Kidney (tissue), 22 donors: Measurements from ENCODE around the gene RNF208. TPM values are rescaled to one million over a fixed set of nuclear protein-coding genes. Genes with fewer than 3 reads are reported as not detected.

ENCODE experiments used
- DNase-seq, 5 donors: peaks; one replicate each; pipeline ENCODE4 v3.0.0-alpha.2; 2013 to 2020
- FAIRE-seq: peaks from 2 replicates; lab custom pipeline; 2012; peaks lifted over from hg19 to GRCh38; lab: Jason Lieb, UNC
- H3K27ac ChIP-seq, 2 donors: one replicate each; pipeline ENCODE4 v1.7.0; 2013; ENCODE audit warnings: low read depth in 2 of 2, low read length in 2 of 2, inconsistent platforms in 1 of 2
- H3K27me3 ChIP-seq: one replicate; pipeline ENCODE4 v1.7.1; 2013; ENCODE audit warnings: low read length, inconsistent platforms; ENCODE audit not compliant: control insufficient read depth, insufficient read depth
- H3K36me3 ChIP-seq, 3 donors: one replicate each; pipeline versions ENCODE4 v1.7.0 to v1.7.1; 2013; ENCODE audit warnings: low read length in 3 of 3, control low read depth in 1 of 3, inconsistent platforms in 1 of 3; ENCODE audit not compliant: insufficient read depth in 3 of 3, control insufficient read depth in 2 of 3
- H3K4me1 ChIP-seq, 3 donors: one replicate each; pipeline versions ENCODE4 v1.7.0 to v1.7.1; 2013; ENCODE audit warnings: low read length in 3 of 3, inconsistent platforms in 1 of 3, low read depth in 1 of 3; ENCODE audit not compliant: control insufficient read depth in 2 of 3, insufficient read depth in 2 of 3
- H3K4me3 ChIP-seq, 3 donors: one replicate each; pipeline versions ENCODE4 v1.7.0 to v1.8.1; 2013; ENCODE audit warnings: low read length in 3 of 3, control low read depth in 1 of 3, inconsistent platforms in 1 of 3
- H3K9ac ChIP-seq, 3 donors: one replicate each; pipeline versions ENCODE4 v1.7.0 to v1.7.1; 2013; ENCODE audit warnings: low read length in 3 of 3, control low read depth in 1 of 3, inconsistent platforms in 1 of 3
- H3K9me3 ChIP-seq, 3 donors: one replicate each; pipeline versions ENCODE4 v1.7.0 to v1.7.1; 2013; ENCODE audit warnings: low read length in 3 of 3, control low read depth in 1 of 3, inconsistent platforms in 1 of 3; ENCODE audit not compliant: control insufficient read depth in 2 of 3, insufficient read depth in 1 of 3
- CTCF ChIP-seq: IDR thresholded peaks from 3 replicates; pipeline ENCODE4 v1.5.1; 2012; ENCODE audit warnings: mild to moderate bottlenecking, moderate library complexity, borderline replicate concordance; ENCODE audit not compliant: insufficient read depth; ENCODE audit errors: extremely low read depth
- intact Hi-C: fragments of 100-400 bp; cut with DNase I; formaldehyde crosslinking; loops from one replicate; pipeline ENCODE4 v1.11.1; 2022
- long read RNA-seq, 10 donors: library from polyadenylated mRNA in 1 of 10; unstranded in 1 of 10; transcript quantifications; one replicate each; pipeline ENCODE4 v2.0.0 and lab custom pipeline, GENCODE V29; 2021 to 2026
- polyA plus RNA-seq: library from polyadenylated mRNA; stranded (reverse); fragments of 350-450 nt; fragmentation: Illumina TruSeq; extraction: RNeasy Lipid Tissue Mini Kit (QIAGEN cat#74804); gene quantifications from one replicate; pipeline ENCODE4 v1.2.3, GENCODE V29; 2014; ENCODE audit warnings: low read depth, low replicate concordance; ENCODE audit not compliant: insufficient read depth
- total RNA-seq: library from RNA; stranded (reverse); fragmentation: NEBNext Ultra II Directional; extraction: Animal tissue kit (Norgen Biotek cat#: 25700); gene quantifications from one replicate; pipeline ENCODE4 v1.2.1, GENCODE V29; 2021
- donor health status: control.
- donor health status: control.
- donor health status: control.
- donor health status: control.
- donor health status: control.
- donor health status: DM: yes; HTN: yes; CAD: no.
- donor health status: Normal renal cell carcinoma (clear cell type).

Gene RNF208
- total RNA-seq (7.0 TPM), polyA plus RNA-seq (22.8 TPM)
- long read RNA-seq, donor 1, transcript RNF208-201 (1 exons, 1,077 nt) = major isoform, 12 of 12 reads
- long read RNA-seq, donor 1, partial matches to known transcripts = 0 of 12 reads
- long read RNA-seq, donor 1, other reads (novel, unspliced or antisense) = 0 of 12 reads
- long read RNA-seq, donor 2, transcript RNF208-201 (1 exons, 1,077 nt) = major isoform, 11 of 11 reads
- long read RNA-seq, donor 2, partial matches to known transcripts = 0 of 11 reads
- long read RNA-seq, donor 2, other reads (novel, unspliced or antisense) = 0 of 11 reads
- long read RNA-seq, donor 3, transcript RNF208-201 (1 exons, 1,077 nt) = major isoform, 12 of 17 reads
- long read RNA-seq, donor 3, partial matches to known transcripts = 5 of 17 reads
- long read RNA-seq, donor 3, other reads (novel, unspliced or antisense) = 0 of 17 reads
- long read RNA-seq, donor 4, transcript RNF208-201 (1 exons, 1,077 nt) = major isoform, 8 of 13 reads
- long read RNA-seq, donor 4, partial matches to known transcripts = 5 of 13 reads
- long read RNA-seq, donor 4, other reads (novel, unspliced or antisense) = 0 of 13 reads
- long read RNA-seq, donor 5, partial matches to known transcripts = 0 of 1 reads
- long read RNA-seq, donor 5, other reads (novel, unspliced or antisense) = 0 of 1 reads
- long read RNA-seq, donor 6, transcript RNF208-201 (1 exons, 1,077 nt) = major isoform, 12 of 12 reads
- long read RNA-seq, donor 6, partial matches to known transcripts = 0 of 12 reads
- long read RNA-seq, donor 6, other reads (novel, unspliced or antisense) = 0 of 12 reads
- long read RNA-seq, donor 7, transcript RNF208-201 (1 exons, 1,077 nt) = major isoform, 13 of 13 reads
- long read RNA-seq, donor 7, partial matches to known transcripts = 0 of 13 reads
- long read RNA-seq, donor 7, other reads (novel, unspliced or antisense) = 0 of 13 reads
- long read RNA-seq, donor 8, transcript RNF208-201 (1 exons, 1,077 nt) = major isoform, 7 of 7 reads
- long read RNA-seq, donor 8, partial matches to known transcripts = 0 of 7 reads
- long read RNA-seq, donor 8, other reads (novel, unspliced or antisense) = 0 of 7 reads
- long read RNA-seq, donor 9, transcript RNF208-201 (1 exons, 1,077 nt) = major isoform, 7 of 7 reads
- long read RNA-seq, donor 9, partial matches to known transcripts = 0 of 7 reads
- long read RNA-seq, donor 9, other reads (novel, unspliced or antisense) = 0 of 7 reads
- long read RNA-seq, donor 10, transcript RNF208-201 (1 exons, 1,077 nt) = major isoform, 12 of 12 reads
- long read RNA-seq, donor 10, partial matches to known transcripts = 0 of 12 reads
- long read RNA-seq, donor 10, other reads (novel, unspliced or antisense) = 0 of 12 reads

- peak in 2 of 5 donors; percentile 43 to 84 for DNase-seq
Measured at GRCh38 chr9:137222190-137223077, at the start of gene RNF208. Gene RNF208, minus strand, starts transcription at chr9:137222240. Its CDS starts 1,028 bp downstream, at chr9:137221212.

GRCh38 chr9:137271696-137272076, 49.6 kb upstream of the RNF208 start:
- H3K36me3 ChIP-seq = peaks cover 0 to 4% (median 0%) of the 10 kb centered on the region in 3 donors
- peaks cover 0 to 33% (median 15%) of the 10 kb centered on the region in 3 donors for H3K4me1 ChIP-seq
- intact Hi-C loops = no loop called here
- no peak overlapping the region for H3K9ac ChIP-seq
- peak in 1 of 5 donors; percentile 46 for DNase-seq
- TF ChIP-seq CTCF = no peak
- no peaks in the 10 kb centered on the region for H3K27me3 ChIP-seq
- no peak overlapping the region for H3K4me3 ChIP-seq
- H3K9me3 ChIP-seq = no peaks in the 10 kb centered on the region
- H3K27ac ChIP-seq = no peak overlapping the region
- no peak for FAIRE-seq

More at GRCh38 chr9:137222190-137223077, at the start of gene RNF208:
- Histone ChIP-seq H3K27me3 (no peaks in the 10 kb centered on the region), H3K4me1 (peaks cover 0 to 35% (median 8%) of the 10 kb centered on the region in 3 donors), H3K27ac (peak within 1 kb of the TSS; percentile 9 to 85), H3K36me3 (no peaks in the 10 kb centered on the region), H3K9me3 (no peaks in the 10 kb centered on the region), H3K9ac (peak within 1 kb of the TSS in 2 of 3 donors; percentile 52 to 71), H3K4me3 (peak within 1 kb of the TSS in 2 of 3 donors; percentile 34 to 81)
- TF ChIP-seq CTCF = no peak
- intact Hi-C loops = no loop called here
- no peak for FAIRE-seq
